SK-N-SH (cell line): Measurements from ENCODE around the gene LIMS1. TPM values are rescaled to one million over a fixed set of nuclear protein-coding genes. Genes with fewer than 3 reads are reported as not detected.

ENCODE experiments used
- CTCF ChIA-PET: fragments of 300-600, 350-600 bp; formaldehyde crosslinking; extraction: SDS; loops from one replicate; lab custom pipeline; 2021; lab: Yijun Ruan, JAX
- POLR2A ChIA-PET: fragments of 350-600 bp; sonication (Branson Sonifier 250); formaldehyde crosslinking; extraction: SDS; loops from one replicate; lab custom pipeline; 2020; ENCODE audit warnings: antibody characterized with exemption, inconsistent platforms; lab: Yijun Ruan, JAX
- DNase-seq: peaks from one replicate; pipeline ENCODE4 v3.0.0; 2012
- H2AFZ ChIP-seq: fragments of 200-600 bp; sonication (generic); 2 replicates; pipeline ENCODE4 v1.8.1; 2016; ENCODE audit warnings: antibody characterized with exemption, mild to moderate bottlenecking, low read depth
- H3F3A ChIP-seq: fragments of 200-600 bp; sonication (generic); replicated peaks from 2 replicates; pipeline ENCODE3; 2016; ENCODE audit warnings: antibody characterized with exemption, mild to moderate bottlenecking; ENCODE audit not compliant: insufficient read depth
- H3K27ac ChIP-seq, 2 experiments: fragments of 200-500 bp in 1 of 2; fragments of 200-600 bp in 1 of 2; sonication (Bioruptor generic) in 1 of 2; sonication (generic), shearing (Covaris generic) in 1 of 2; 2 replicates each; pipeline versions ENCODE4 v1.5.1 to v1.6.1; 2014 to 2016; ENCODE audit warnings: low read depth in 2 of 2, inconsistent platforms in 1 of 2, low read length in 1 of 2, mild to moderate bottlenecking in 1 of 2, mixed read lengths in 1 of 2
- H3K27me3 ChIP-seq: fragments of 200-600 bp; sonication (generic), shearing (Covaris generic); 2 replicates; pipeline ENCODE4 v1.6.1; 2016; ENCODE audit warnings: mixed run types; ENCODE audit not compliant: insufficient read depth
- H3K36me3 ChIP-seq, 2 experiments: fragments of 200-500 bp in 1 of 2; fragments of 200-600 bp in 1 of 2; sonication (Bioruptor generic) in 1 of 2; sonication (generic) in 1 of 2; replicated peaks in 1 of 2; 2 replicates each; pipeline versions ENCODE3 to v1.5.1; 2014 to 2016; ENCODE audit warnings: low read length in 1 of 2, mild to moderate bottlenecking in 1 of 2; ENCODE audit not compliant: insufficient read depth in 2 of 2, control insufficient read depth in 1 of 2
- H3K4me1 ChIP-seq, 2 experiments: fragments of 200-500 bp in 1 of 2; fragments of 200-600 bp in 1 of 2; sonication (Bioruptor generic) in 1 of 2; sonication (generic), shearing (Covaris generic) in 1 of 2; 2 replicates each; pipeline versions ENCODE4 v1.5.1 to v1.6.1; 2014 to 2016; ENCODE audit warnings: low read depth in 1 of 2, low read length in 1 of 2, mixed run types in 1 of 2; ENCODE audit not compliant: insufficient read depth in 2 of 2, control insufficient read depth in 1 of 2
- H3K4me2 ChIP-seq: fragments of 200-600 bp; sonication (generic), shearing (Covaris generic); 2 replicates; pipeline ENCODE4 v1.6.1; 2017; ENCODE audit warnings: mixed run types
- H3K4me3 ChIP-seq, 2 experiments: fragments of 200-500 bp in 1 of 2; fragments of 200-600 bp in 1 of 2; sonication (Bioruptor generic) in 1 of 2; sonication (generic), shearing (Covaris generic) in 1 of 2; 2 replicates each; pipeline versions ENCODE4 v1.5.1 to v1.8.1; 2014 to 2016; ENCODE audit warnings: low read depth in 2 of 2, inconsistent platforms in 1 of 2, low read length in 1 of 2, mild to moderate bottlenecking in 1 of 2, mixed read lengths in 1 of 2, moderate library complexity in 1 of 2
- H3K79me2 ChIP-seq: fragments of 200-600 bp; sonication (generic); 2 replicates; pipeline ENCODE4 v1.8.1; 2017; ENCODE audit warnings: mild to moderate bottlenecking; ENCODE audit not compliant: insufficient read depth
- H3K9ac ChIP-seq: fragments of 200-600 bp; sonication (generic); 2 replicates; pipeline ENCODE4 v1.6.1; 2017; ENCODE audit warnings: mixed run types
- H3K9me2 ChIP-seq: fragments of 200-600 bp; sonication (generic); 2 replicates; pipeline ENCODE4 v1.6.1; 2017; ENCODE audit warnings: mixed run types
- H3K9me3 ChIP-seq: fragments of 200-600 bp; sonication (generic); 2 replicates; pipeline ENCODE4 v1.6.1; 2017; ENCODE audit warnings: mixed run types, mild to moderate bottlenecking, moderate library complexity
- H4K20me1 ChIP-seq: fragments of 200-600 bp; sonication (generic); 2 replicates; pipeline ENCODE4 v1.6.1; 2017; ENCODE audit warnings: mild to moderate bottlenecking, mixed run types; ENCODE audit not compliant: insufficient read depth
- CHD2 ChIP-seq: fragments of 150-350 bp; IDR thresholded peaks from 2 replicates; pipeline ENCODE4 v1.6.1; 2018; ENCODE audit warnings: low read length; ENCODE audit not compliant: partially characterized antibody
- FOXJ3 ChIP-seq: sonication (generic); formaldehyde crosslinking; IDR thresholded peaks from 2 replicates; pipeline ENCODE4 v1.5.1; 2020; ENCODE audit warnings: mild to moderate bottlenecking, missing genetic modification reagents
- IRF3 ChIP-seq: fragments of 150-350 bp; IDR thresholded peaks from 2 replicates; pipeline ENCODE4 v1.6.1; 2016; ENCODE audit warnings: mild to moderate bottlenecking, low read depth, low read length
- MEF2A ChIP-seq: IDR thresholded peaks from 2 replicates; pipeline ENCODE4 v1.4.0; 2012; ENCODE audit warnings: low read depth, borderline replicate concordance
- NFIC ChIP-seq: IDR thresholded peaks from 2 replicates; pipeline ENCODE4 v1.4.0; 2012; ENCODE audit warnings: borderline replicate concordance
- RCOR1 ChIP-seq: fragments of 150-350 bp; IDR thresholded peaks from 2 replicates; pipeline ENCODE4 v1.6.1; 2017; ENCODE audit warnings: antibody characterized with exemption, low read length
- REST ChIP-seq: IDR thresholded peaks from 2 replicates; pipeline ENCODE4 v1.6.1; 2012; ENCODE audit warnings: mild to moderate bottlenecking, low read depth, low read length, moderate library complexity
- SIN3A ChIP-seq: IDR thresholded peaks from 2 replicates; pipeline ENCODE4 v1.6.1; 2012; ENCODE audit warnings: low read depth, mild to moderate bottlenecking, low read length, moderate library complexity, borderline replicate concordance
- SMC3 ChIP-seq: IDR thresholded peaks from 2 replicates; pipeline ENCODE4 v1.6.1; 2012; ENCODE audit warnings: low read depth, low read length, improper control_type of control experiment
- TAF1 ChIP-seq: IDR thresholded peaks from 2 replicates; pipeline ENCODE4 v1.6.1; 2012; ENCODE audit warnings: low read depth, mild to moderate bottlenecking, low read length, moderate library complexity, borderline replicate concordance
- TEAD4 ChIP-seq: IDR thresholded peaks from 2 replicates; pipeline ENCODE4 v1.4.0; 2012; ENCODE audit warnings: mild to moderate bottlenecking, borderline replicate concordance; ENCODE audit not compliant: insufficient read depth
- USF1 ChIP-seq: IDR thresholded peaks from 2 replicates; pipeline ENCODE4 v1.4.0; 2012; ENCODE audit warnings: low read depth, borderline replicate concordance
- WGBS: methylation state at CpG from one replicate; pipeline ENCODE4 v1.1.6; 2017; ENCODE audit warnings: low lambda C conversion rate; 5-methylcytosine and 5-hydroxymethylcytosine counted together
- polyA plus RNA-seq, 3 experiments: library from polyadenylated mRNA; depleted of rRNA; stranded (reverse); fragments of >200 nt; gene quantifications; 2 replicates each; pipeline ENCODE4 v1.2.3, GENCODE V29; 2012

LIMS1 gene
- polyA plus RNA-seq, 1 of the 3 experiments (the other 2 are of a cell fraction): 123 TPM

GRCh38 chr2:108629417-108629816, 95.1 kb downstream of the LIMS1 start (continued):
- TF ChIP-seq SMC3 (no peak), SIN3A (no peak), TEAD4 (no peak)

- TF ChIP-seq USF1 (no peak), REST (no peak)
- peak overlapping the region in 1 of 2 experiments; percentile 18; a peak in 1 of 4 replicates for H3K27ac ChIP-seq
- DNase-seq: no peak
- no peaks in the 10 kb centered on the region for H3K9me3 ChIP-seq
- no peaks in the 10 kb centered on the region for H3K36me3 ChIP-seq
- H3K9me2 ChIP-seq: no peaks in the 10 kb centered on the region
- POLR2A ChIA-PET: no interaction called here
- no peaks in the 10 kb centered on the region for H3F3A ChIP-seq
- 72% methylated on average over 5 of the region's 5 CpGs for WGBS
- CTCF ChIA-PET: no interaction called here
- H3K79me2 ChIP-seq: peaks cover 97% of the 10 kb centered on the region
- peaks cover 5% of the 10 kb centered on the region for H4K20me1 ChIP-seq
- H3K4me2 ChIP-seq: peak overlapping the region; percentile 25; the same call in 1 of the 2 replicates
- no peak overlapping the region for H3K9ac ChIP-seq
- H2AFZ ChIP-seq: no peak overlapping the region
- no peak overlapping the region for H3K4me3 ChIP-seq
- H3K27me3 ChIP-seq: no peaks in the 10 kb centered on the region
- peaks cover 25 to 29% of the 10 kb centered on the region in 2 experiments for H3K4me1 ChIP-seq
These were observed 96.5 kb downstream of the LIMS1 start for GRCh38 chr2:108630567-108631405.

- DNase-seq: no peak
- Histone ChIP-seq H3K27me3 (no peaks in the 10 kb centered on the region), H3K79me2 (peaks cover 96% of the 10 kb centered on the region), H3K4me2 (no peak overlapping the region), H4K20me1 (peaks cover 10% of the 10 kb centered on the region), H3K27ac (peak overlapping the region in 1 of 2 experiments; percentile 6; a peak in 1 of 4 replicates), H3K36me3 (no peaks in the 10 kb centered on the region), H3K9me3 (no peaks in the 10 kb centered on the region), H3F3A (peaks cover 11% of the 10 kb centered on the region), H3K9me2 (no peaks in the 10 kb centered on the region), H3K9ac (no peak overlapping the region), H3K4me3 (no peak overlapping the region), H3K4me1 (peaks cover 35 to 36% of the 10 kb centered on the region in 2 experiments), H2AFZ (no peak overlapping the region)
- 89% methylated on average over 5 of the region's 5 CpGs for WGBS
- ChIA-PET CTCF (interaction anchor here (2.3 kb wide), 1 partner anchor 48 kb away, joined by 7 read pairs; no protein-coding TSS in a partner anchor), POLR2A (no interaction called here)
- TF ChIP-seq RCOR1: no peak
- no peak for TF ChIP-seq REST
- TF ChIP-seq FOXJ3: no peak
- TF ChIP-seq CHD2: no peak
- TF ChIP-seq IRF3: no peak
- TF ChIP-seq MEF2A: no peak
- no peak for TF ChIP-seq TAF1
- no peak for TF ChIP-seq NFIC
These were observed 98.3 kb downstream of the LIMS1 start for GRCh38 chr2:108632332-108633160.
